ENCODE data around the gene SMG6. TPM values are rescaled to one million over a fixed set of nuclear protein-coding genes. Genes with fewer than 3 reads are reported as not detected.

Gene SMG6
- total and polyA plus RNA-seq, 2 donors (not counting 3 experiments of a cell fraction or from before 2014, with no cell fraction given): 40.1 to 42.2 TPM

DNA sequence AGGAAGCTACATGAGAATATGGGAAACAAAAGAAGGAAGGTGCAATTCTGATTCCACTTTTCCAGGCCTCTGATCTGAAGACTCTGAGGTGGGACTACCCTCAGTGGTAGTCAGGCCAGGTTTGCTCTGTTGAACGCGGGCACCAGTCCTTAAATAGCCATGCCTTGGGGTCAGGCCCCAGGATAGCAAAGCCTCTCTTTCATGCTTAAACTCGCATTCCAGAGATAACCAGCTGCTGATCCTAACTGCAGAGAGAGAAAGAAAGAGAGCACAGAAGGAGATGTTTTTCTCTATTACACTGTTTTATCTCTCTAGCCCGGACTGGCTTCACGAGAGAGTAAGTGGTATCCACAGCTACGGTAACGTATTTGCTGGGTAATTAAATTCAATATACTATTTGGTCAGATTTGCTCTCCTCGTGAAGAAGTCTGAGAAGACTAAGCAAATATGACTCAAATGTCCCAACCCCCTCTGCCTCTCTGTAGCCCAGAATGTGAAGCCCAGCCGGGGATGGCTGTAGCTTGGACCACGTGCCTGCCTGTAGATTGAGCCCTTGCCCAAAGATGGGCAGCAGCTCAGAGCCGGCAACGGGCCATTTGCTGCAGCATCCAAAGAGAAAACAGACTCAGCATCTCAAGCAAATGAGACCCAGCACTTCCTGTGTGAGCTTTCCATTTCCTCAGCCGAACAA lies 122.2 kb downstream of the SMG6 start:
- dilution Hi-C loops (cut with MboI; ENCODE audit: extremely low pct_ligation_motif_present, low sequenced_read_pairs): no loop called here
- no peak overlapping the region for H3K4me3 ChIP-seq (replicated peaks in 1 of 3; ENCODE audit: insufficient read depth in 1 of 3, low read depth in 1 of 3, low read length in 3 of 3)

More for the DNA sequence above, 122.2 kb downstream of the SMG6 start:
- Histone ChIP-seq H2AFZ (ENCODE audit: low read depth, low read length) (peak overlapping the region; percentile 6), H3K9me1 (replicated peaks; ENCODE audit: control insufficient read depth, extremely low read depth, insufficient read depth, low read length) (no peaks in the 10 kb centered on the region), H3K36me3 (ENCODE audit: control insufficient read depth in 2 of 2, extremely low read depth in 1 of 2, insufficient read depth in 2 of 2, low read length in 2 of 2) (peaks cover 0 to 3% of the 10 kb centered on the region in 2 experiments), H3K4me1 (ENCODE audit: control insufficient read depth, extremely low read depth, insufficient read depth, low read length) (peaks cover 61% of the 10 kb centered on the region), H3K9me3 (replicated peaks; ENCODE audit: control insufficient read depth, insufficient read depth, low read length) (no peaks in the 10 kb centered on the region), H3K9ac (replicated peaks; ENCODE audit: extremely low read depth, insufficient read depth, low read length) (peak overlapping the region; percentile 53), H3K4me2 (ENCODE audit: insufficient read depth, low read length) (peak overlapping the region; percentile 24), H3K27me3 (ENCODE audit: control insufficient read depth in 2 of 2, insufficient read depth in 2 of 2, low read length in 2 of 2) (no peaks in the 10 kb centered on the region), H3K27ac (ENCODE audit: insufficient read depth, low read depth, low read length) (peak overlapping the region; percentile 94), H3K79me2 (ENCODE audit: control insufficient read depth, insufficient read depth, low read length) (no peaks in the 10 kb centered on the region), H4K20me1 (replicated peaks; ENCODE audit: control insufficient read depth, extremely low read depth, insufficient read depth, low read length) (no peaks in the 10 kb centered on the region)
- intact Hi-C loops (cut with micrococcal nuclease): no loop called here
- ChIA-PET POLR2A (interaction anchor here (0.9 kb wide), 1 partner anchor 11 kb away, joined by 6 read pairs; no protein-coding TSS in a partner anchor), CTCF (interaction anchor here (0.9 to 2.0 kb wide), 12 partner anchors 8 to 126 kb away, joined by 3 to 12 read pairs (median 4); partner anchors contain the start of gene HIC1)
- FAIRE-seq (no peak), DNase-seq (ENCODE audit: low read depth, low spot score) (peak; percentile 90)
- no TSS peak for BruUV-seq (replicated peaks)
- TF ChIP-seq MYC (IDR thresholded peaks at IDR 0.05; ENCODE audit: low read depth, low read length): peak; percentile 40
- no peak for TF ChIP-seq POLR2AphosphoS5 (IDR thresholded peaks at IDR 0.05; ENCODE audit: insufficient read depth, low read depth, low read length)
- TF ChIP-seq, protein P1, sequence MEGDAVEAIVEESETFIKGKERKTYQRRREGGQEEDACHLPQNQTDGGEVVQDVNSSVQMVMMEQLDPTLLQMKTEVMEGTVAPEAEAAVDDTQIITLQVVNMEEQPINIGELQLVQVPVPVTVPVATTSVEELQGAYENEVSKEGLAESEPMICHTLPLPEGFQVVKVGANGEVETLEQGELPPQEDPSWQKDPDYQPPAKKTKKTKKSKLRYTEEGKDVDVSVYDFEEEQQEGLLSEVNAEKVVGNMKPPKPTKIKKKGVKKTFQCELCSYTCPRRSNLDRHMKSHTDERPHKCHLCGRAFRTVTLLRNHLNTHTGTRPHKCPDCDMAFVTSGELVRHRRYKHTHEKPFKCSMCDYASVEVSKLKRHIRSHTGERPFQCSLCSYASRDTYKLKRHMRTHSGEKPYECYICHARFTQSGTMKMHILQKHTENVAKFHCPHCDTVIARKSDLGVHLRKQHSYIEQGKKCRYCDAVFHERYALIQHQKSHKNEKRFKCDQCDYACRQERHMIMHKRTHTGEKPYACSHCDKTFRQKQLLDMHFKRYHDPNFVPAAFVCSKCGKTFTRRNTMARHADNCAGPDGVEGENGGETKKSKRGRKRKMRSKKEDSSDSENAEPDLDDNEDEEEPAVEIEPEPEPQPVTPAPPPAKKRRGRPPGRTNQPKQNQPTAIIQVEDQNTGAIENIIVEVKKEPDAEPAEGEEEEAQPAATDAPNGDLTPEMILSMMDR (IDR thresholded peaks at IDR 0.05; ENCODE audit: extremely low read depth in 1 of 2, insufficient read depth in 1 of 2, low read depth in 1 of 2, low read length in 2 of 2): no peak
- TF ChIP-seq JUN (IDR thresholded peaks at IDR 0.05; ENCODE audit: borderline replicate concordance, insufficient read depth, insufficient read length, low read depth): no peak
- TF ChIP-seq GATA2 (IDR thresholded peaks at IDR 0.05; ENCODE audit: insufficient read depth, insufficient read length, low read depth, low read length): no peak
- peak; percentile 84 for TF ChIP-seq MAX (IDR thresholded peaks at IDR 0.05; ENCODE audit: insufficient read depth, insufficient read length)
- TF ChIP-seq POLR2A (IDR thresholded peaks at IDR 0.05; ENCODE audit: low read depth, low read length): no peak
- TF ChIP-seq EZH2 (IDR thresholded peaks at IDR 0.05; ENCODE audit: borderline replicate concordance, low read depth, low read length, severe bottlenecking): no peak
- no peak for TF ChIP-seq FOS (IDR thresholded peaks at IDR 0.05; ENCODE audit: borderline replicate concordance, insufficient read depth, low read length)
